Measurements from ENCODE around the gene EDNRA. TPM values are rescaled to one million over a fixed set of nuclear protein-coding genes. Genes with fewer than 3 reads are reported as not detected.

The EDNRA gene
- total RNA-seq, 1 donor from 2014 or later, result 1.3 TPM

DNA sequence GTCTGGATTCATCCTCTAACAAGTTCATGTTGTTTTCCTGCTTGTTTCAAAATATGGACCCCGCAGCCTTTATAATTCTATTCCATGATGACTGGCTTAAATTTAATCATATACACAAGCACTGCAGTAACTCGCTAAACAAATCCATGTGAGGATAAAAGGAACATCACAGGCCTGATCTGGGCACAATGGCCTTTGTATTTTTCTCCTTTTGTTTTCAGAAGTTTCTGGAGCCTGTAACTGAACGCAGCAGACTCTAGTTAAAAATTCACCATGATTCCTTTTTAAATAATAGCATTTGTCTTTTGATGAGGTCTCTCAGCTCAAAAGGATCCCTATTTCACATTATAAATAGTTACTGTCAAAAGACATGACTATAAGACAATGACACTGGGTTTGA lies 106.1 kb downstream of the EDNRA start:
- DNase-seq (ENCODE audit: low read depth), result no peak

GRCh38 chr4:147589586-147589985 lies 108.7 kb downstream of the EDNRA start:
- no peak for DNase-seq (ENCODE audit: low read depth)

DNA sequence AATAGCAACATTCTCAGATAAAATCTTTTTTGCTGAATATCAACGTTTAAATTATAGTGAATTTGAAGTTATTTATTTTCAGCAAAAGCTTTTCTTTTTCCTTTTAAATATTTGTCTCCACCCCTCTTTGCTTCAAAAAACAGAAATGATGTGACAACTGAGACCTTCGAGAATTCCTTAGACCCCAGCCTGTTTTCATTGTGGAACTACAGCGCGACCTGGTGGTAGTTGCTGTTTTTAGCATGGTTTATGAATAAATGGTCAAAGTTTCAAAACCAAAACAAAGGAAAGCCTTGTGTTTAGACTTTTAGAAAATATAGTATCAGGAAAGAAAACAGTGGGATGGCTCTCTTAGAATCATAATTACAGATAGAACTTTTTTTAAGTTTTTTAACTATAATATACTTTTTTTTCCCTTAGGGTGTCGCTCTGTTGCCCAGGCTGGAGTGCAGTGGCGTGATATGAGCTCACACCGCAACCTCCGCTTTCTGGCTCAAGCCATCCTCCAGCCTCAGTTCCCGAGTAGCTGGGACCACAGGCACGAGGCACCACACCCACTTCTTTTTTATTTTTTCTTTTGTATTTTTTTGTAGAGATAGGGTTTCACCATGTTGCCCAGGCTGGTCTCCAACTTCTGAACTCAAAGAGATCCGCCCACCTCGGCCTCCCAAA lies 109.5 kb downstream of the EDNRA start:
- peak; percentile 50 for DNase-seq (ENCODE audit: low read depth)

DNA sequence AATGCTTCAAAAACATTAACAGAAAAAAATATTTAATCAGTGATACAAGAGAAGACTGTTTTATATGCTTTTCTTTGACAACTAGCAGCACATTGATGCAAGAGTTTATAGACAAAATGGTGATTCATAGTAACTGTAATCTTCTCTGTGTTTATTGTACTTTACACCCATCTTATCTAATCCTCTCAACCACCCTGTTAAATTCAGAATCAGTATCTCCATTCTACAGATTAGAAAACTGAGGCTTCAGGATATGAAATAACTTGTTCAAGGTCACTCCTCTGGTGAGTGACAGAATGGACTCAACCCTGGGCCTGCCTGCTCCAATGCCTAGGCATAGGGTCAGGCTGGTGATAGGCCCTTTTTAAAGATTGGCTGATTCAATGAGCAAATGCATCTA lies 110.2 kb downstream of the EDNRA start:
- no peak for DNase-seq (ENCODE audit: low read depth)

GRCh38 chr4:147594107-147594506 lies 113.2 kb downstream of the EDNRA start:
- DNase-seq (ENCODE audit: low read depth), result no peak

Other genes starting within 250 kb of the EDNRA start
- 54.0 and 99.8 TPM in 2 replicates for gene TMEM184C, start 136.3 kb downstream of the EDNRA start, total RNA-seq
- 13.0 and 15.2 TPM in 2 replicates for gene PRMT9, start 203.1 kb downstream of the EDNRA start, total RNA-seq